ENCODE results near the gene NOTCH2.

Gene NOTCH2

DNA sequence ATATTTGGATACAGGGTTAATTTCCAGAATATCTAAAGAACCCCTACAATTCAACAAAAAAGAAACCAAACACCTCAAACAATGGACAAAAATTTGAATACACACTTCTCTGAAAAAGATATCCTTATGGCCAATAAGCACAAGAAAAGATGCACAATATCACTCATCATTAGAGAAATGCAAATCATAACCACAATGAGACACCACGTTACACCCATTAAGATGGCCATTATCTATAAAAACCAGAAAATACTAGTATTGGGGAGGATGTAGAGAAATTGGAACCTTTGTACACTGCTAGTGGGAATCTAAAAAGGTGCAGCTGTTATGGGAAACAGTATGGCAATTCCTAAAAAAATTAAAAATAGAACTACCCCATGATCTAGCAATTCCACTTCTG lies 178.1 kb downstream of the NOTCH2 start:
- TF ChIP-seq, protein P1, sequence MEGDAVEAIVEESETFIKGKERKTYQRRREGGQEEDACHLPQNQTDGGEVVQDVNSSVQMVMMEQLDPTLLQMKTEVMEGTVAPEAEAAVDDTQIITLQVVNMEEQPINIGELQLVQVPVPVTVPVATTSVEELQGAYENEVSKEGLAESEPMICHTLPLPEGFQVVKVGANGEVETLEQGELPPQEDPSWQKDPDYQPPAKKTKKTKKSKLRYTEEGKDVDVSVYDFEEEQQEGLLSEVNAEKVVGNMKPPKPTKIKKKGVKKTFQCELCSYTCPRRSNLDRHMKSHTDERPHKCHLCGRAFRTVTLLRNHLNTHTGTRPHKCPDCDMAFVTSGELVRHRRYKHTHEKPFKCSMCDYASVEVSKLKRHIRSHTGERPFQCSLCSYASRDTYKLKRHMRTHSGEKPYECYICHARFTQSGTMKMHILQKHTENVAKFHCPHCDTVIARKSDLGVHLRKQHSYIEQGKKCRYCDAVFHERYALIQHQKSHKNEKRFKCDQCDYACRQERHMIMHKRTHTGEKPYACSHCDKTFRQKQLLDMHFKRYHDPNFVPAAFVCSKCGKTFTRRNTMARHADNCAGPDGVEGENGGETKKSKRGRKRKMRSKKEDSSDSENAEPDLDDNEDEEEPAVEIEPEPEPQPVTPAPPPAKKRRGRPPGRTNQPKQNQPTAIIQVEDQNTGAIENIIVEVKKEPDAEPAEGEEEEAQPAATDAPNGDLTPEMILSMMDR (IDR thresholded peaks at IDR 0.05; ENCODE audit: unreplicated experiment in 3 of 3), result no peak
- H3K4me3 Mint-ChIP-seq, result no peak overlapping the region
- peaks cover 21% of the 10 kb centered on the region for H3K9me3 Mint-ChIP-seq
- H3K27me3 Mint-ChIP-seq (ENCODE audit: low read depth), result no peaks in the 10 kb centered on the region
- no peak overlapping the region for H3K27ac Mint-ChIP-seq
- H3K36me3 Mint-ChIP-seq (ENCODE audit: low read depth), result peaks cover 7% of the 10 kb centered on the region
- H3K4me1 Mint-ChIP-seq, result no peaks in the 10 kb centered on the region

DNA sequence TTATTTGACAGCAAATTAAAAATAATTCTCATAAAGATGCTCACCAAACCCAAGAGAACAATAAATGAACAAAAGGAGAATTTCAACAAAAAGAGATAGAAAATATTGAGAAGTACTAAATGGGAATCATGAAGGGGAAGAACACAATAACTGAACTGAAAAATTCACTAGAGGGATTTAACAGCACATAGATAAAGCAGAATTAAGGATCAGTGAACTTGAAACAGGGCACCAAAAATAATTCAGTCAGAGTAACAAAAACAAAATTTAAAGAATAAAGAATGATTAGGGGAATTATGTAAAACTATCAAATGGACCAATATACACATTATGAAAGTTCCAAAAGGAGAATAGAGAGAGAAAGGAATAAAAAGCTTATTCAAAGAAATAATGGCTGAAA lies 181.0 kb downstream of the NOTCH2 start:
- Mint-ChIP-seq H3K4me1 (no peaks in the 10 kb centered on the region), H3K4me3 (no peak overlapping the region), H3K9me3 (peaks cover 21% of the 10 kb centered on the region), H3K27me3 (ENCODE audit: low read depth) (no peaks in the 10 kb centered on the region), H3K36me3 (ENCODE audit: low read depth) (peaks cover 7% of the 10 kb centered on the region), H3K27ac (no peak overlapping the region)
- TF ChIP-seq, protein P1 (IDR thresholded peaks at IDR 0.05; ENCODE audit: unreplicated experiment in 3 of 3), result no peak

DNA sequence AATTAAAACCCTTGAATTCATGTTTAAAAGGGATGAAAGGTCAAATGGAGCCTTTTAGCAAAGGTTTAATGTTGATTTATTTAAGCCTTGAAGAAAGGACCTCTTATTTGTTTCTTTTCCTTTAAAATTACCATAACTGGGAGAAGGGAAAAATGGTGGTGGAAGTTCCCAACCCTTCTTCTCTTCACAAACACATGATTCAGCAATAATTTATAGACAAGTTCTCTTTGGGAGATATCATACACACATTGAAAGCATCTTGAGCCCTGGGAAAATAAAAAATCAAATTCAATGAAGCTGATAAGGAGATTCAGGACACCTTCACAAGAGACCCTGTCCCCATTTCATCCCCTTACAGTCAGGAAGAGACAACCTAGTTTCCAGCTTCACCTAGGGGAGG lies 182.0 kb downstream of the NOTCH2 start:
- TF ChIP-seq, protein P1 (IDR thresholded peaks at IDR 0.05; ENCODE audit: unreplicated experiment in 3 of 3), result no peak
- H3K27me3 Mint-ChIP-seq (ENCODE audit: low read depth), result no peaks in the 10 kb centered on the region
- H3K36me3 Mint-ChIP-seq (ENCODE audit: low read depth), result peaks cover 7% of the 10 kb centered on the region
- peaks cover 21% of the 10 kb centered on the region for H3K9me3 Mint-ChIP-seq
- H3K4me1 Mint-ChIP-seq, result no peaks in the 10 kb centered on the region
- H3K4me3 Mint-ChIP-seq, result no peak overlapping the region
- peak overlapping the region in 1 of 3 experiments; percentile 36 for H3K27ac Mint-ChIP-seq

DNA sequence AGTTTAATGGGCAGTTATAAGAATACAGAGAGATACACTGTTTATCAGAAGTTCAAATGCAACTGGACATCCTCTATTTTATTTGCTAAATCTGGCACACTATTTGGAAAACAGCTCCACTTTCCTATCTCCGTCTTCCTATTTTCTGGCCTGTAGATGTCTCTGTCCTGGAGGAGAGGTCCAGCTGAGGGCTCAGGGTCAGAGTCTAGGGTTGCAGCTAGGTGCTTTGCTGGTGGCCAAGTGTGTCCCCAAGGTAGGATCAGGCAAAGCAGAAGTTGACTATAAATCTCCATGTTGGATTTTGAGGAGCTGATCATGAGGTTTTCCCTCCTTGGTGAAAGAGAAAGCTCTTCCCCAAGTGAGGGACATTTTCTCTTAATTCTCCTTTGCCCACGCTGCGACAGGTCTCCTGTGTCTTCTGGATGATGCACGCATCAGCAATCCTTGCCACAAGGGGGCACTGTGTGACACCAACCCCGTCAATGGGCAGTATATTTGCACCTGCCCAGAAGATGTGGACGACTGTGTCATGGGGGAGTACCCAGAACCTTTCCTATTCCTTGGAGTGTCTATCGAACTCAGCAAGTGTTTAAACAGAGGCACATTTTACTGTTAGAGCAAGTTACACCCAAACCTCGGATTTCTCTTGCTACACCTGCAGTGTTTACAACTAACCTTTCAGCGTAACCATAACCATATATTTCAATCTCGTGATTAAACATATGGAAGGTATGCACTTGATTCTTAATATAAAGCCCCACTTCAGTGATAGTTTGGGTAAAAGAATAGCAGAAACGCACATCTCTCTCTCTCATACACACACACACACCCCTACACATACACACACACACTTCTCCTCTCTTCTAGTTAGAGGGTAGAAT lies 183.3 kb downstream of the NOTCH2 start:
- Mint-ChIP-seq H3K4me3 (no peak overlapping the region), H3K4me1 (no peaks in the 10 kb centered on the region), H3K27me3 (ENCODE audit: low read depth) (no peaks in the 10 kb centered on the region), H3K9me3 (peaks cover 17% of the 10 kb centered on the region), H3K27ac (peak overlapping the region in 1 of 3 experiments; percentile 36), H3K36me3 (ENCODE audit: low read depth) (peaks cover 7% of the 10 kb centered on the region)
- TF ChIP-seq, protein P1 (IDR thresholded peaks at IDR 0.05; ENCODE audit: unreplicated experiment in 3 of 3), result peak; percentile 32 to 44 (median 43)

DNA sequence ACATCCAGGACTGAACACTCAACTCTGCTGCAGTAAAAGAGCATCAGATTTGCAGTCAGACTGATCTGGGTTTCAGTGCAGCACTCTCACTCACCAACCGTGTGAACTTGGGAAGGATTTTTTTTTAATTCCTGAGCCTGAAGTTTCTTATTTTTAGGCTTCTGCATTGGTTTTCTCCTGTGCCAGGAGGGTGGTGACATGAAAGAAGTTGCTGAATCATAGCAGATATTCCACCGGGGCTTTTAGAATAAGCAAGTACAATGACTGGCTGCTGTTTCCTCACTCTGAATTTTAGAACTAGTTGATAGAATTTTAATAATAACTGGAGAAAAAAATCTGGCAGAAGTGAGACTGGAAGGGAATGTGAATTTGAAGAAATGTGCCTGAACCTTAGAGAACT lies 184.8 kb downstream of the NOTCH2 start:
- peaks cover 6% of the 10 kb centered on the region for H3K4me1 Mint-ChIP-seq
- no peak overlapping the region for H3K4me3 Mint-ChIP-seq
- peaks cover 17% of the 10 kb centered on the region for H3K9me3 Mint-ChIP-seq
- H3K27me3 Mint-ChIP-seq (ENCODE audit: low read depth), result no peaks in the 10 kb centered on the region
- no peak overlapping the region for H3K27ac Mint-ChIP-seq
- H3K36me3 Mint-ChIP-seq (ENCODE audit: low read depth), result peaks cover 7% of the 10 kb centered on the region
- TF ChIP-seq, protein P1 (IDR thresholded peaks at IDR 0.05; ENCODE audit: unreplicated experiment in 3 of 3), result no peak

DNA sequence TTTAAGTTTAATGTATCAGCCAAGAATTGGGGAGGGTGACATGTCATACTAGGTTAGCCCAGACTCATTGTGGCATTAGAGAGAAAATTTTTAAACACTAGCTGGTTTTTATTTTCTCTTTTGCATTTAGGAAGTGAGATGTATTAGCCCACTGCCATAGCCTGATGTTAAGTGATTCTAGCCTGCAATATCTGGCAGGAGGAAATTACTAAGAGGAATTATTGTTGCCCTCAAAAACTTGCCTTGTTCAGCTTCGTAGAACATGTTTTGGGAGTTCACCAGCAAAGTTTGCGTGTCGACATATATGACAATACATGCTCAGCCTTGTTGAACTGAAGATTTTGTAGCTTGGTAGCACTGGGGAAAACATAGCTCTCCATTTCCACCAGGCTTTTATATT lies 185.6 kb downstream of the NOTCH2 start:
- H3K27me3 Mint-ChIP-seq (ENCODE audit: low read depth), result no peaks in the 10 kb centered on the region
- H3K4me3 Mint-ChIP-seq, result no peak overlapping the region
- no peak overlapping the region for H3K27ac Mint-ChIP-seq
- H3K4me1 Mint-ChIP-seq, result peaks cover 10% of the 10 kb centered on the region
- H3K9me3 Mint-ChIP-seq, result peaks cover 11% of the 10 kb centered on the region
- TF ChIP-seq, protein P1 (IDR thresholded peaks at IDR 0.05; ENCODE audit: unreplicated experiment in 3 of 3), result no peak
- H3K36me3 Mint-ChIP-seq (ENCODE audit: low read depth), result peaks cover 5% of the 10 kb centered on the region
